ENCODE measurements around the gene CCP110. TPM values are rescaled to one million over a fixed set of nuclear protein-coding genes. Genes with fewer than 3 reads are reported as not detected.

Gene CCP110
- total and polyA plus RNA-seq, 2 of the 13 experiments (the other 11 are each of a cell fraction or from before 2014, with no cell fraction given), result 10.0 to 11.1 TPM

DNA sequence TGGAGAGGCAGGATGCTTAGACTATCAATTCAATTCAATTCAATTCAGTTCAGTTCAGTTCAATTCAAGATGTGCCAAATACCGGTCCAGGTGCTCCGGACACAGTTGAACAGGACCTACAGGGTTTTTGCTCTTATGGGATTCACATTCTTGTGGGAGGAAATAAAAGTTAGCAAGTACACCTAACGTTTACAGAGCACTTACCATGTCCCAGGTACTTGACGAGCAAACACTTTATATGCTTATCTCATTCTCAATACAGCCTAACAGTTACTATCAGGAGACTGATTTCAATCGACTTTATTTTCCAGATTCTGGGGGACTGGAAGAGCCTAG is 1.4 kb upstream of the CCP110 start (continued):
- no peak for TF ChIP-seq MEIS2 (CRISPR knock-in tag; IDR thresholded peaks at IDR 0.05)
- TF ChIP-seq MZF1 (CRISPR knock-in tag; IDR thresholded peaks at IDR 0.05; ENCODE audit: borderline replicate concordance), result no peak
- no peak for TF ChIP-seq FIP1L1 (IDR thresholded peaks at IDR 0.05; ENCODE audit: borderline replicate concordance, insufficient read depth, low read depth, low read length)
- TF ChIP-seq SP4 (CRISPR knock-in tag; IDR thresholded peaks at IDR 0.05), result no peak
- no peak for TF ChIP-seq HDAC2 (CRISPR knock-in tag; IDR thresholded peaks at IDR 0.05)
- TF ChIP-seq AKNA (CRISPR knock-in tag; IDR thresholded peaks at IDR 0.05; ENCODE audit: borderline replicate concordance), result no peak
- no peak for TF ChIP-seq HCFC1 (IDR thresholded peaks at IDR 0.05; ENCODE audit: low read depth, low read length)
- no peak for TF ChIP-seq RCOR2 (CRISPR knock-in tag; IDR thresholded peaks at IDR 0.05)
- TF ChIP-seq WIZ (CRISPR knock-in tag; IDR thresholded peaks at IDR 0.05), result no peak
- no peak for TF ChIP-seq ZNF350 (CRISPR knock-in tag; IDR thresholded peaks at IDR 0.05; ENCODE audit: borderline replicate concordance, low read depth)
- TF ChIP-seq ZNF570 (CRISPR knock-in tag; IDR thresholded peaks at IDR 0.05; ENCODE audit: borderline replicate concordance), result no peak
- no peak for TF ChIP-seq ZNF549 (CRISPR knock-in tag; IDR thresholded peaks at IDR 0.05)
- no peak for TF ChIP-seq GLI4 (CRISPR knock-in tag; IDR thresholded peaks at IDR 0.05; ENCODE audit: borderline replicate concordance)
- TF ChIP-seq HNF4G (IDR thresholded peaks at IDR 0.05; ENCODE audit: borderline replicate concordance, low read depth, low read length), result no peak
- no peak for TF ChIP-seq HNF4G (CRISPR knock-in tag; IDR thresholded peaks at IDR 0.05; ENCODE audit: borderline replicate concordance, low read depth)
- TF ChIP-seq, protein P1, sequence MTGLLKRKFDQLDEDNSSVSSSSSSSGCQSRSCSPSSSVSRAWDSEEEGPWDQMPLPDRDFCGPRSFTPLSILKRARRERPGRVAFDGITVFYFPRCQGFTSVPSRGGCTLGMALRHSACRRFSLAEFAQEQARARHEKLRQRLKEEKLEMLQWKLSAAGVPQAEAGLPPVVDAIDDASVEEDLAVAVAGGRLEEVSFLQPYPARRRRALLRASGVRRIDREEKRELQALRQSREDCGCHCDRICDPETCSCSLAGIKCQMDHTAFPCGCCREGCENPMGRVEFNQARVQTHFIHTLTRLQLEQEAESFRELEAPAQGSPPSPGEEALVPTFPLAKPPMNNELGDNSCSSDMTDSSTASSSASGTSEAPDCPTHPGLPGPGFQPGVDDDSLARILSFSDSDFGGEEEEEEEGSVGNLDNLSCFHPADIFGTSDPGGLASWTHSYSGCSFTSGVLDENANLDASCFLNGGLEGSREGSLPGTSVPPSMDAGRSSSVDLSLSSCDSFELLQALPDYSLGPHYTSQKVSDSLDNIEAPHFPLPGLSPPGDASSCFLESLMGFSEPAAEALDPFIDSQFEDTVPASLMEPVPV (CRISPR knock-in tag; IDR thresholded peaks at IDR 0.05), result no peak
- no peak for TF ChIP-seq ZC3H13 (CRISPR knock-in tag; IDR thresholded peaks at IDR 0.05)
- TF ChIP-seq SOX6 (IDR thresholded peaks at IDR 0.05), result no peak
- TF ChIP-seq SOX6 (CRISPR knock-in tag; IDR thresholded peaks at IDR 0.05), result no peak
- no peak for TF ChIP-seq ZNF782 (CRISPR knock-in tag; IDR thresholded peaks at IDR 0.05; ENCODE audit: borderline replicate concordance)
- TF ChIP-seq, protein P2, sequence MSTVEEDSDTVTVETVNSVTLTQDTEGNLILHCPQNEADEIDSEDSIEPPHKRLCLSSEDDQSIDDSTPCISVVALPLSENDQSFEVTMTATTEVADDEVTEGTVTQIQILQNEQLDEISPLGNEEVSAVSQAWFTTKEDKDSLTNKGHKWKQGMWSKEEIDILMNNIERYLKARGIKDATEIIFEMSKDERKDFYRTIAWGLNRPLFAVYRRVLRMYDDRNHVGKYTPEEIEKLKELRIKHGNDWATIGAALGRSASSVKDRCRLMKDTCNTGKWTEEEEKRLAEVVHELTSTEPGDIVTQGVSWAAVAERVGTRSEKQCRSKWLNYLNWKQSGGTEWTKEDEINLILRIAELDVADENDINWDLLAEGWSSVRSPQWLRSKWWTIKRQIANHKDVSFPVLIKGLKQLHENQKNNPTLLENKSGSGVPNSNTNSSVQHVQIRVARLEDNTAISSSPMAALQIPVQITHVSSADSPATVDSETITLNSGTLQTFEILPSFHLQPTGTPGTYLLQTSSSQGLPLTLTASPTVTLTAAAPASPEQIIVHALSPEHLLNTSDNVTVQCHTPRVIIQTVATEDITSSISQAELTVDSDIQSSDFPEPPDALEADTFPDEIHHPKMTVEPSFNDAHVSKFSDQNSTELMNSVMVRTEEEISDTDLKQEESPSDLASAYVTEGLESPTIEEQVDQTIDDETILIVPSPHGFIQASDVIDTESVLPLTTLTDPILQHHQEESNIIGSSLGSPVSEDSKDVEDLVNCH (CRISPR knock-in tag; IDR thresholded peaks at IDR 0.05), result peak; percentile 44; the same call in 1 of the 2 replicates
- TF ChIP-seq ZNF7 (CRISPR knock-in tag; IDR thresholded peaks at IDR 0.05), result peak; percentile 82
- TF ChIP-seq LBX2 (CRISPR knock-in tag; IDR thresholded peaks at IDR 0.05; ENCODE audit: borderline replicate concordance), result no peak
